ENCODE data around the gene TSPO.

DNA sequence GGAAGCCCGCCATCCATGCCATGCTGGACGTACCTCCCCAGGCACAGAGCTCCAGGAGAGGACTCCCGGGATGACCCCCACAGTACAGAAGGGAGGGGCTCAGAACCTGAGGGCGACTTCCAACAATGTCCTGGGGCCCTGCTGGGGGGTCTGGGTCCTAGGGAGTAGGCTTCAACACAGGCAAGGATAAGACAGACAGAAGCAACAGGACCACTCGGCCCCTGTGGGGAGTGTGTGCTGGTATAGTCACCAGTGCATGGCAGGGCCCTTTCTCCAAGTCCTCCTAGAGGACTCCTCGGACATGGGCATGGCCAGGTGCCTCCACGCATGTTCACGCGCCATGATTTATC is 18.7 kb downstream of the TSPO start:
- TF ChIP-seq SALL2 (CRISPR knock-in tag; IDR thresholded peaks at IDR 0.05): no peak
- no peak for TF ChIP-seq RFX5 (IDR thresholded peaks at IDR 0.05; ENCODE audit: low read depth, low read length)

Data from HepG2 (cell line).